WTC11 (cell line): ENCODE results near the gene CALR3.

Experiments
- ATF3 ChIP-seq: sonication (generic); formaldehyde crosslinking; conservative IDR thresholded peaks from 2 replicates; pipeline ENCODE4 v1.8.1; 2022; ENCODE audit warnings: mild to moderate bottlenecking, missing genetic modification reagents
- CDX4 ChIP-seq: fragments of 250-450 bp; sonication (Bioruptor Pico); IDR thresholded peaks from 2 replicates; pipeline ENCODE4 v1.9.0; 2021; ENCODE audit warnings: moderate library complexity, mild to moderate bottlenecking, inconsistent platforms, borderline replicate concordance
- CTCF ChIP-seq: fragments of 200-600 bp; IDR thresholded peaks from 2 replicates; pipeline ENCODE4 v1.8.0; 2022; ENCODE audit warnings: antibody characterized with exemption
- E2F1 ChIP-seq: sonication (generic); formaldehyde crosslinking; IDR thresholded peaks from 2 replicates; pipeline ENCODE4 v1.8.0; 2022; ENCODE audit warnings: mild to moderate bottlenecking, missing genetic modification reagents
- ETV6 ChIP-seq: sonication (generic); formaldehyde crosslinking; IDR thresholded peaks from 2 replicates; pipeline ENCODE4 v1.8.1; 2022; ENCODE audit warnings: mild to moderate bottlenecking, missing genetic modification reagents
- FOXP1 ChIP-seq: sonication (generic); formaldehyde crosslinking; IDR thresholded peaks from 2 replicates; pipeline ENCODE4 v1.8.0; 2022; ENCODE audit warnings: missing genetic modification reagents, mild to moderate bottlenecking, moderate library complexity, borderline replicate concordance
- HMGXB4 ChIP-seq: sonication (generic); formaldehyde crosslinking; IDR thresholded peaks from 2 replicates; pipeline ENCODE4 v1.8.1; 2023; ENCODE audit warnings: mild to moderate bottlenecking, moderate library complexity, missing genetic modification reagents
- IRF2 ChIP-seq: sonication (generic); formaldehyde crosslinking; IDR thresholded peaks from 2 replicates; pipeline ENCODE4 v1.8.0; 2022; ENCODE audit warnings: low read depth, missing genetic modification reagents, borderline replicate concordance
- MXD4 ChIP-seq: fragments of 250-450 bp; sonication (Bioruptor Pico); IDR thresholded peaks from 2 replicates; pipeline ENCODE4 v1.8.0; 2021; ENCODE audit warnings: mild to moderate bottlenecking, moderate library complexity, borderline replicate concordance
- PRDM15 ChIP-seq: sonication (generic); formaldehyde crosslinking; IDR thresholded peaks from 2 replicates; pipeline ENCODE4 v1.8.0; 2022; ENCODE audit warnings: missing genetic modification reagents
- TCF7 ChIP-seq: sonication (generic); formaldehyde crosslinking; IDR thresholded peaks from 2 replicates; pipeline ENCODE4 v1.8.0; 2022; ENCODE audit warnings: mild to moderate bottlenecking, low read depth, missing genetic modification reagents, moderate library complexity
- ZNF138 ChIP-seq: sonication (generic); formaldehyde crosslinking; conservative IDR thresholded peaks from 2 replicates; pipeline ENCODE4 v1.8.1; 2022; ENCODE audit warnings: mild to moderate bottlenecking, moderate library complexity, missing genetic modification reagents

GRCh38 chr19:16470541-16470910 lies 25.4 kb downstream of the CALR3 start:
- no peak for TF ChIP-seq ZNF138
- TF ChIP-seq E2F1 (CRISPR knock-in tag) = no peak
- TF ChIP-seq PRDM15 (CRISPR knock-in tag) = no peak
- no peak for TF ChIP-seq CDX4 (CRISPR knock-in tag)
- no peak for TF ChIP-seq CTCF
- no peak for TF ChIP-seq FOXP1 (CRISPR knock-in tag)
- no peak for TF ChIP-seq IRF2
- TF ChIP-seq MXD4 (CRISPR knock-in tag) = no peak
- TF ChIP-seq ATF3 (CRISPR knock-in tag) = no peak
- no peak for TF ChIP-seq TCF7 (CRISPR knock-in tag)
- TF ChIP-seq HMGXB4 (CRISPR knock-in tag) = no peak
- TF ChIP-seq ETV6 = no peak
